HEK293 (cell line): ENCODE measurements around the gene LASP1NB.

ENCODE experiments used
- ZNF426 ChIP-seq: fragments of 450-650 bp; formaldehyde crosslinking; IDR thresholded peaks from 2 replicates; pipeline ENCODE4 v1.5.1; 2017; ENCODE audit warnings: missing biosample characterization, missing genetic modification characterization, mild to moderate bottlenecking, inconsistent platforms, moderate library complexity
- TF ChIP-seq, protein P1 (sequence below): fragments of 450-650 bp; formaldehyde crosslinking; IDR thresholded peaks from 2 replicates; pipeline ENCODE4 v1.5.1; 2016; ENCODE audit warnings: missing biosample characterization, missing genetic modification characterization

DNA sequence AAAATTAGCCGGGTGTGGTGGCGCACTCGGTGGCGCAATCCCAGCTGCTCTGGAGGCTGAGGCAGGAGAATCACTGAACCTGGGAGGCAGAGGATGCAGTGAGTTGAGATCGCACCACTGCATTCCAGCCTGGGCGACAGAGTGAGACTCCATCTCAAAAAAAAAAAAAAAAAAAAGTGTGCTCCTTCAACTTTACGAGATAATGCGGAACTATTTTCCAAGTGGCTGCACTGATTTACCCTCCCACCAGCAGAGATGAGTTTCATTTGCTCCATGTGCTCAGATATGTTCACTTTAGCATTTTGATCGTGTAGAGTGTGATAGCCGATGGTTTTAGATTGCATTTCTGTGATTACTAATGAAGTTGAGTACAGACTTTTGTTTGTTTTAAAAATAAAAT lies 20.0 kb upstream of the LASP1NB start:
- TF ChIP-seq ZNF426, result no peak
- TF ChIP-seq, protein P1, sequence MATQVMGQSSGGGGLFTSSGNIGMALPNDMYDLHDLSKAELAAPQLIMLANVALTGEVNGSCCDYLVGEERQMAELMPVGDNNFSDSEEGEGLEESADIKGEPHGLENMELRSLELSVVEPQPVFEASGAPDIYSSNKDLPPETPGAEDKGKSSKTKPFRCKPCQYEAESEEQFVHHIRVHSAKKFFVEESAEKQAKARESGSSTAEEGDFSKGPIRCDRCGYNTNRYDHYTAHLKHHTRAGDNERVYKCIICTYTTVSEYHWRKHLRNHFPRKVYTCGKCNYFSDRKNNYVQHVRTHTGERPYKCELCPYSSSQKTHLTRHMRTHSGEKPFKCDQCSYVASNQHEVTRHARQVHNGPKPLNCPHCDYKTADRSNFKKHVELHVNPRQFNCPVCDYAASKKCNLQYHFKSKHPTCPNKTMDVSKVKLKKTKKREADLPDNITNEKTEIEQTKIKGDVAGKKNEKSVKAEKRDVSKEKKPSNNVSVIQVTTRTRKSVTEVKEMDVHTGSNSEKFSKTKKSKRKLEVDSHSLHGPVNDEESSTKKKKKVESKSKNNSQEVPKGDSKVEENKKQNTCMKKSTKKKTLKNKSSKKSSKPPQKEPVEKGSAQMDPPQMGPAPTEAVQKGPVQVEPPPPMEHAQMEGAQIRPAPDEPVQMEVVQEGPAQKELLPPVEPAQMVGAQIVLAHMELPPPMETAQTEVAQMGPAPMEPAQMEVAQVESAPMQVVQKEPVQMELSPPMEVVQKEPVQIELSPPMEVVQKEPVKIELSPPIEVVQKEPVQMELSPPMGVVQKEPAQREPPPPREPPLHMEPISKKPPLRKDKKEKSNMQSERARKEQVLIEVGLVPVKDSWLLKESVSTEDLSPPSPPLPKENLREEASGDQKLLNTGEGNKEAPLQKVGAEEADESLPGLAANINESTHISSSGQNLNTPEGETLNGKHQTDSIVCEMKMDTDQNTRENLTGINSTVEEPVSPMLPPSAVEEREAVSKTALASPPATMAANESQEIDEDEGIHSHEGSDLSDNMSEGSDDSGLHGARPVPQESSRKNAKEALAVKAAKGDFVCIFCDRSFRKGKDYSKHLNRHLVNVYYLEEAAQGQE, result no peak
